Measurements from ENCODE around the gene ECE1.
A peak's percentile ranks its signal among the peaks of the same experiment; 100 is the strongest.

Gene ECE1

GRCh38 chr1:21335750-21336224, 45.5 kb upstream of the ECE1 start:
- no peak for TF ChIP-seq CTCF (IDR thresholded peaks at IDR 0.05; ENCODE audit: low read depth, low read length, missing control alignments)
- no peak overlapping the region for H3K4me3 ChIP-seq (ENCODE audit: low read depth, low read length)

GRCh38 chr1:21335088-21335691, 44.9 kb upstream of the ECE1 start:
- no peak for DNase-seq (ENCODE audit: low read depth)
- H3K4me3 ChIP-seq (ENCODE audit: low read depth, low read length) = peak overlapping the region; percentile 40
- no peak for TF ChIP-seq CTCF (IDR thresholded peaks at IDR 0.05; ENCODE audit: low read depth, low read length, missing control alignments)

More at GRCh38 chr1:21335750-21336224, 45.5 kb upstream of the ECE1 start:
- DNase-seq (ENCODE audit: low read depth) = no peak

- DNase-seq (ENCODE audit: low read depth) = peak; percentile 80
- peak; percentile 89 for TF ChIP-seq CTCF (IDR thresholded peaks at IDR 0.05; ENCODE audit: low read depth, low read length, missing control alignments)
- H3K4me3 ChIP-seq (ENCODE audit: low read depth, low read length) = peak overlapping the region; percentile 40
These were observed 44.2 kb upstream of the ECE1 start for GRCh38 chr1:21334214-21335087.

GRCh38 chr1:21333824-21334213, 43.6 kb upstream of the ECE1 start:
- DNase-seq (ENCODE audit: low read depth) = no peak
- H3K4me3 ChIP-seq (ENCODE audit: low read depth, low read length) = peak overlapping the region; percentile 40
- no peak for TF ChIP-seq CTCF (IDR thresholded peaks at IDR 0.05; ENCODE audit: low read depth, low read length, missing control alignments)

- DNase-seq (ENCODE audit: low read depth) = no peak
- TF ChIP-seq CTCF (IDR thresholded peaks at IDR 0.05; ENCODE audit: low read depth, low read length, missing control alignments) = no peak
- H3K4me3 ChIP-seq (ENCODE audit: low read depth, low read length) = no peak overlapping the region
These were observed 42.5 kb upstream of the ECE1 start for GRCh38 chr1:21332554-21333311.

GRCh38 chr1:21331752-21332478, 41.7 kb upstream of the ECE1 start:
- no peak overlapping the region for H3K4me3 ChIP-seq (ENCODE audit: low read depth, low read length)
- no peak for DNase-seq (ENCODE audit: low read depth)
- TF ChIP-seq CTCF (IDR thresholded peaks at IDR 0.05; ENCODE audit: low read depth, low read length, missing control alignments) = no peak

Data from GM12864 (cell line).